Stimulated activated CD8-positive, alpha-beta memory T cell treated with anti-CD3 and anti-CD28 coated beads, Interleukin-7, amount 100 ng/mL, for 4 hours (primary cell): ENCODE measurements around the gene XIRP2.

Experiments used
- DNase-seq, 2 donors: peaks; one replicate each; pipeline ENCODE4 v3.0.0-alpha.2; 2020; ENCODE audit warnings: low read depth in 2 of 2

XIRP2 gene

DNA sequence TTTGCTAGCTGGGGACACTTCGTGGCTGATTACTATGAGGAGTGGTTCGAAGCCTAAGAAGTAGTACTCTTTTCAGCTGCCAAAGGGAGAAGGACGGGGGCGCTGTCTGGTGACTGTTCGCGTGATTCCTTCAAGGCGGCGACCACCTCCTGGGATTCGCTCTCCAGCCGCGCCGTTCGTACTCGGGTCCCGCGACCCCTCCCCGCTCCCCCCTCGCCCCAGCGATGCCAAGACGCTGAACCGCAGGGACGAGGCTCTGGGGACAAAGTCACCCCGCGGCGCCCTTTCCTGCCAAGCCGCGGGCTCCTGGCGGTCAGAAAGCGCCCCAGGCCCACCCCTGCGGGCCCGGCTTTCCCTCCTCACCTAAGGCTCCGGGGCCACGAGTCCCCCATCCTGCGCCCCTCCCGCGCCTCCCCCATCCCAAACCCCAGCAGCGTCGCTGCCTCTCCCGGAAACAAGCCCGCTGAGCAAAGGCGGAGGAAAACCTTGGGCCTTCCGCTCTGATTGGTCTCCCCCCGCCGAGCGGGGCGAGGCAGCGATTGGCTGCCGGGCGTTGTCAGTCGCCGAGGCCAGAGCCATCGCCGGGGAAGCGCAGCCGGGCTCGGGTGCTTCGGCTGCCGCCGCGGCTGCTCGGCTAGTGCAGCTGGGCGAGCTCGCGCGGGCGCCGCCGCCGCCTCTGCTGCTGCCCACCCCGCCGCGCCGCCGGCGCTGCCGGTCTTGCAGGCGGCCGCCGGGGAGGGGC is 404.3 kb downstream of the XIRP2 start, which contains the start of gene B3GALT1:
B3GALT1 (plus strand) TSS at position 572 of the 742 bp plus-strand sequence.
- DNase-seq, result peak in 1 of 2 donors; percentile 25

- no peak for DNase-seq
Observed at GRCh38 chr2:167293172-167293781, 405.0 kb downstream of the XIRP2 start.

GRCh38 chr2:167293943-167294775 is 405.9 kb downstream of the XIRP2 start:
- DNase-seq, result no peak

DNA sequence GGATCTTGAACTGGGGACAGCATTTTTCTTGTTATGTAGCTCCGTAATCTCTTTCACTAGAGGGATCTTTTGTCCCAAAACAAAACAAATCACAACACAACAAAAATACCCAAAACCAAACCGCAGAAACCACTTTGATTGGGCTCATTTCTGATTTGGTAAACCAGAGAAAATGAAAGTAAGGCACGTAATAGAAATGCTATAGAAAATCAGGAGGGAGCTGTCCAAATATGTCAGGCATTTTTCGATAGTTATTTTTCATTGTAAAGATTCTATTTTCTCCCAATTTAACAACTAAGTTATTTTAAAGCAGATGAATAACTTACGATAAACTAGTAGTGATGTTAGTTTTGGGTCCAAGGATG is 406.5 kb downstream of the XIRP2 start:
- DNase-seq, result no peak

DNA sequence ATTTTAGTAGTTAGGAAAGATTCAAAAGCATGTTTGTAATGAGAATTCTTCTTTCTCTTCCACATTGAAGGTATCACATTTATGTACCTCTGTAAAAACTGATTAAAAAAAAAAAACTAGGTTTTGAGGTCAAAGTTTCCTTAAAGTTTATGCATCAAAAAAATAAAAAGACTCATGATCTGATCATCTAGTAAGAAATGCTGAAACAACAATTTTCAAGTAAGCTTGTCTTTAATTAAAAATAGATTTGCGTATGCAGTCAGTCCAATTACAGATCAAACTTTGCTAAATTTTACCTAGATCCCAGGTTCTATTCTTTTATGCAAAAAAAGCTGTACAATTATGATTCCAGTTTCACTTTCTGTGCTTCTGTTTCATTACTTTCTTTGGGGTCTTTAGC is 409.0 kb downstream of the XIRP2 start:
- DNase-seq, result no peak

- DNase-seq, result no peak
Observed at GRCh38 chr2:167298017-167298416, 409.7 kb downstream of the XIRP2 start.
